A549 (cell line): Measurements from ENCODE around the gene GNPAT. TPM values are rescaled to one million over a fixed set of nuclear protein-coding genes. Genes with fewer than 3 reads are reported as not detected.

ENCODE experiments used
- ATAC-seq, 2 experiments: fragments of 200-7000 bp in 1 of 2; fragments of >200 bp in 1 of 2; cut with Nextera tagmentation in 1 of 2; cut with Tn5 transposase in 1 of 2; 3 replicates each; pipeline versions ENCODE4 v1.8.0 to v1.9.1; 2018 to 2020; ENCODE audit warnings: mild to moderate bottlenecking in 1 of 2, moderate library complexity in 1 of 2
- CTCF ChIA-PET: fragments of 300-600 bp; sonication (Branson Sonifier 250); formaldehyde crosslinking; extraction: SDS; loops from one replicate; lab custom pipeline; 2021; ENCODE audit warnings: antibody characterized with exemption, inconsistent platforms; lab: Yijun Ruan, JAX
- POLR2A ChIA-PET: fragments of 350-600 bp; formaldehyde crosslinking; extraction: SDS; loops from one replicate; lab custom pipeline; 2021; ENCODE audit warnings: antibody characterized with exemption, inconsistent platforms; lab: Yijun Ruan, JAX
- DNase-seq, 2 experiments: peaks; one replicate each; pipeline versions ENCODE4 v3.0.0 to v3.0.0-alpha.2; 2011 to 2016; ENCODE audit warnings: low read depth in 1 of 2, low spot score in 1 of 2
- FAIRE-seq: peaks from 2 replicates; lab custom pipeline; 2011; peaks lifted over from hg19 to GRCh38; lab: Jason Lieb, UNC
- H3K27ac ChIP-seq, 2 experiments: fragments of >200 bp; sonication (Bioruptor Twin); formaldehyde crosslinking; 3 replicates each; pipeline ENCODE4 v1.5.1; 2016 to 2017
- H3K4me1 ChIP-seq: fragments of >200 bp; sonication (Bioruptor Twin); formaldehyde crosslinking; 3 replicates; pipeline ENCODE4 v1.6.1; 2016
- H3K4me2 ChIP-seq: fragments of >200 bp; sonication (Bioruptor Twin); formaldehyde crosslinking; 3 replicates; pipeline ENCODE4 v1.6.1; 2016
- H3K4me3 ChIP-seq: fragments of >200 bp; sonication (Bioruptor Twin); formaldehyde crosslinking; 3 replicates; pipeline ENCODE4 v1.5.1; 2016
- H3K9me3 ChIP-seq: fragments of >200 bp; sonication (Bioruptor Twin); formaldehyde crosslinking; 3 replicates; pipeline ENCODE4 v1.6.1; 2016
- ATOH8 ChIP-seq: fragments of 250-450 bp; sonication (Bioruptor Pico); IDR thresholded peaks from 2 replicates; pipeline ENCODE4 v1.5.0; 2020; ENCODE audit warnings: low read depth, mild to moderate bottlenecking, moderate library complexity
- CBX2 ChIP-seq: fragments of 200-600 bp; sonication (generic); IDR thresholded peaks from 2 replicates; pipeline ENCODE4 v1.6.1; 2016; ENCODE audit warnings: low read depth, mild to moderate bottlenecking, borderline replicate concordance
- CHD2 ChIP-seq: fragments of 150-350 bp; IDR thresholded peaks from 2 replicates; pipeline ENCODE4 v1.6.1; 2014; ENCODE audit warnings: low read length; ENCODE audit not compliant: partially characterized antibody
- EHF ChIP-seq: fragments of 250-450 bp; sonication (Bioruptor Pico); IDR thresholded peaks from 2 replicates; pipeline ENCODE4 v1.5.0; 2020; ENCODE audit warnings: mild to moderate bottlenecking
- ELK1 ChIP-seq: fragments of 150-350 bp; IDR thresholded peaks from 2 replicates; pipeline ENCODE4 v1.6.1; 2014; ENCODE audit warnings: low read depth, mild to moderate bottlenecking, low read length
- FOSB ChIP-seq: fragments of 250-450 bp; sonication (Bioruptor Pico); IDR thresholded peaks from 2 replicates; pipeline ENCODE4 v1.5.0; 2020; ENCODE audit warnings: mild to moderate bottlenecking, moderate library complexity
- HDAC2 ChIP-seq: fragments of 200-600 bp; sonication (generic); IDR thresholded peaks from 2 replicates; pipeline ENCODE4 v1.6.1; 2016
- HEYL ChIP-seq: fragments of 250-450 bp; sonication (Bioruptor Pico); IDR thresholded peaks from 2 replicates; pipeline ENCODE4 v1.8.0; 2021; ENCODE audit warnings: mild to moderate bottlenecking, moderate library complexity
- HOXB13 ChIP-seq: fragments of 250-450 bp; sonication (Bioruptor Pico); IDR thresholded peaks from 2 replicates; pipeline ENCODE4 v1.5.0; 2020; ENCODE audit warnings: low read depth, mild to moderate bottlenecking, moderate library complexity
- JUNB ChIP-seq: fragments of >200 bp; sonication (Bioruptor Twin); formaldehyde crosslinking; IDR thresholded peaks from 2 replicates; pipeline ENCODE4 v1.6.1; 2016
- KDM5A ChIP-seq: fragments of 200-600 bp; sonication (generic); IDR thresholded peaks from 2 replicates; pipeline ENCODE4 v1.6.1; 2016; ENCODE audit warnings: antibody characterized with exemption, mild to moderate bottlenecking
- MAFK ChIP-seq: fragments of 450-650 bp; IDR thresholded peaks from 2 replicates; pipeline ENCODE4 v1.6.1; 2014; ENCODE audit not compliant: partially characterized antibody
- MAX ChIP-seq: IDR thresholded peaks from 2 replicates; pipeline ENCODE4 v1.6.1; 2012
- MAZ ChIP-seq: fragments of 150-350 bp; IDR thresholded peaks from 2 replicates; pipeline ENCODE4 v1.6.1; 2014; ENCODE audit warnings: antibody characterized with exemption, low read depth, low read length, borderline replicate concordance
- PHF8 ChIP-seq: fragments of 200-600 bp; sonication (generic); IDR thresholded peaks from 2 replicates; pipeline ENCODE4 v1.6.1; 2016; ENCODE audit warnings: low read depth, mild to moderate bottlenecking, antibody characterized with exemption, moderate library complexity, borderline replicate concordance
- POLR2AphosphoS2 ChIP-seq: conservative IDR thresholded peaks from 2 replicates; pipeline ENCODE4 v1.6.1; 2012; ENCODE audit warnings: low read length, improper control_type of control experiment, inconsistent platforms
- REST ChIP-seq: fragments of 200-600 bp; sonication (generic); IDR thresholded peaks from 2 replicates; pipeline ENCODE4 v1.6.1; 2016; ENCODE audit warnings: antibody characterized with exemption, mild to moderate bottlenecking, moderate library complexity
- RFX5 ChIP-seq: fragments of 450-650 bp; IDR thresholded peaks from 2 replicates; pipeline ENCODE4 v1.7.1; 2014; ENCODE audit warnings: antibody characterized with exemption, mild to moderate bottlenecking, moderate library complexity
- SMC3 ChIP-seq: fragments of >200 bp; sonication (Bioruptor Twin); formaldehyde crosslinking; IDR thresholded peaks from 3 replicates; pipeline ENCODE4 v1.6.1; 2018; ENCODE audit warnings: inconsistent platforms
- TFCP2L1 ChIP-seq: fragments of 250-450 bp; sonication (Bioruptor Pico); IDR thresholded peaks from 2 replicates; pipeline ENCODE4 v1.5.0; 2021; ENCODE audit warnings: mild to moderate bottlenecking
- USF2 ChIP-seq: fragments of 450-650 bp; IDR thresholded peaks from 2 replicates; pipeline ENCODE4 v1.6.1; 2014; ENCODE audit warnings: antibody characterized with exemption
- WGBS: methylation state at CpG from one replicate; pipeline ENCODE4 v1.1.6; 2017; ENCODE audit errors: missing lambda C conversion rate; 5-methylcytosine and 5-hydroxymethylcytosine counted together
- polyA plus RNA-seq, 4 experiments: library from polyadenylated mRNA; depleted of rRNA in 3 of 4; stranded (reverse); fragments of >200 nt; fragmentation: RNase III in 1 of 4; extraction: RNeasy Plus Mini Kit Qiagen cat#74134 plus additional on column Dnase treatment in 1 of 4; gene quantifications; 2 replicates in 3 of 4; 3 replicates in 1 of 4; pipeline ENCODE4 v1.2.3, GENCODE V29; 2011 to 2017

The GNPAT gene
- polyA plus RNA-seq, 2 of the 4 experiments (the other 2 are of a cell fraction) = 44.1 to 62.7 TPM

GRCh38 chr1:231286603-231287002 is 45.6 kb downstream of the GNPAT start:
- no peak for ATAC-seq
- no peaks in the 10 kb centered on the region for H3K4me1 ChIP-seq
- no peak overlapping the region for H3K27ac ChIP-seq
- no peak overlapping the region for H3K4me2 ChIP-seq
- TF ChIP-seq ELK1 (no peak), HDAC2 (no peak), TFCP2L1 (CRISPR knock-in tag) (no peak), MAFK (no peak), JUNB (no peak), REST (no peak)
- TF ChIP-seq, all 56 proteins: peak for 0
- DNase-seq (no peak), FAIRE-seq (no peak)
- Histone ChIP-seq H3K9me3 (no peaks in the 10 kb centered on the region), H3K4me3 (no peak overlapping the region)
- ChIA-PET CTCF (no interaction called here), POLR2A (no interaction called here)
- whole genome bisulfite sequencing = 92% methylated on average over 6 of the region's 6 CpGs

- ATAC-seq = no peak
- CTCF ChIA-PET = interaction anchor here (1.8 kb wide), 1 partner anchor 193 kb away, joined by 4 read pairs; no protein-coding TSS in a partner anchor
- H3K27ac ChIP-seq = no peak overlapping the region
- H3K4me3 ChIP-seq = no peak overlapping the region
- H3K4me2 ChIP-seq = no peak overlapping the region
- TF ChIP-seq RFX5 (no peak), SMC3 (no peak)
- no peaks in the 10 kb centered on the region for H3K9me3 ChIP-seq
- 85% methylated on average over 4 of the region's 4 CpGs for WGBS
- FAIRE-seq = no peak
- no peak for DNase-seq
- H3K4me1 ChIP-seq = no peaks in the 10 kb centered on the region
- POLR2A ChIA-PET = no interaction called here
These were observed 54.9 kb downstream of the GNPAT start for GRCh38 chr1:231295938-231296337.

- FAIRE-seq (no peak), DNase-seq (no peak), ATAC-seq (no peak)
- Histone ChIP-seq H3K4me1 (no peaks in the 10 kb centered on the region), H3K27ac (no peak overlapping the region), H3K4me2 (no peak overlapping the region), H3K4me3 (no peak overlapping the region), H3K9me3 (no peaks in the 10 kb centered on the region)
- TF ChIP-seq USF2 (no peak), HOXB13 (no peak)
- WGBS = 73% methylated on average over 3 of the region's 3 CpGs
- CTCF ChIA-PET = no interaction called here
- POLR2A ChIA-PET = no interaction called here
These were observed 61.0 kb downstream of the GNPAT start for GRCh38 chr1:231301990-231302389.

GRCh38 chr1:231310391-231310934 is 69.5 kb downstream of the GNPAT start:
- 67% methylated on average over 10 of the region's 10 CpGs for WGBS
- H3K4me3 ChIP-seq = no peak overlapping the region
- POLR2A ChIA-PET = no interaction called here
- no peak for ATAC-seq
- CTCF ChIA-PET = no interaction called here
- H3K4me2 ChIP-seq = no peak overlapping the region
- no peak for FAIRE-seq
- no peaks in the 10 kb centered on the region for H3K9me3 ChIP-seq
- H3K27ac ChIP-seq = no peak overlapping the region
- no peak for DNase-seq
- no peaks in the 10 kb centered on the region for H3K4me1 ChIP-seq
- no peak for TF ChIP-seq CBX2
- no peak for TF ChIP-seq FOSB
- no peak for TF ChIP-seq MAX
- TF ChIP-seq CHD2 = no peak
- TF ChIP-seq ATOH8 (CRISPR knock-in tag) = no peak
- TF ChIP-seq PHF8 = no peak
- no peak for TF ChIP-seq EHF (CRISPR knock-in tag)
- TF ChIP-seq POLR2AphosphoS2 = no peak
- no peak for TF ChIP-seq HEYL (CRISPR knock-in tag)
- no peak for TF ChIP-seq MAZ
- TF ChIP-seq KDM5A = no peak
